Muscle layer of colon (tissue), 2 donors: ENCODE measurements around the gene GTF2A1.

ENCODE experiments used
- H3K27ac ChIP-seq: one replicate; pipeline ENCODE4 v1.7.0; 2013; ENCODE audit warnings: low read depth, mild to moderate bottlenecking, low read length, moderate library complexity
- H3K27me3 ChIP-seq, 2 donors: one replicate each; pipeline ENCODE4 v1.7.0; 2013; ENCODE audit warnings: low read length in 2 of 2, mild to moderate bottlenecking in 2 of 2; ENCODE audit not compliant: insufficient read depth in 2 of 2, control insufficient read depth in 1 of 2
- H3K36me3 ChIP-seq: one replicate; pipeline ENCODE4 v1.7.0; 2013; ENCODE audit warnings: mild to moderate bottlenecking, low read length; ENCODE audit not compliant: insufficient read depth
- H3K4me1 ChIP-seq: one replicate; pipeline ENCODE4 v1.7.0; 2013; ENCODE audit warnings: mild to moderate bottlenecking, low read length; ENCODE audit not compliant: insufficient read depth
- H3K4me3 ChIP-seq, 2 donors: one replicate each; pipeline ENCODE4 v1.7.0; 2013; ENCODE audit warnings: low read length in 2 of 2, low read depth in 1 of 2, mild to moderate bottlenecking in 1 of 2, moderate library complexity in 1 of 2
- H3K9ac ChIP-seq: one replicate; pipeline ENCODE4 v1.7.0; 2013; ENCODE audit warnings: low read length
- H3K9me3 ChIP-seq: one replicate; pipeline ENCODE4 v1.7.0; 2013; ENCODE audit warnings: mild to moderate bottlenecking, low read length
- donor health status: abdominal sarcoma.
- donor health status: Adenocarcinoma of cecum.

Gene GTF2A1

GRCh38 chr14:81205639-81206038 is 15.1 kb downstream of the GTF2A1 start:
- Histone ChIP-seq H3K4me3 (no peak overlapping the region), H3K9ac (no peak overlapping the region), H3K27me3 (no peaks in the 10 kb centered on the region), H3K36me3 (peaks cover 20% of the 10 kb centered on the region), H3K27ac (no peak overlapping the region), H3K4me1 (peaks cover 13% of the 10 kb centered on the region), H3K9me3 (no peaks in the 10 kb centered on the region)

- Histone ChIP-seq H3K9me3 (no peaks in the 10 kb centered on the region), H3K36me3 (peaks cover 37% of the 10 kb centered on the region), H3K9ac (no peak overlapping the region), H3K4me1 (no peaks in the 10 kb centered on the region), H3K4me3 (no peak overlapping the region), H3K27ac (no peak overlapping the region), H3K27me3 (no peaks in the 10 kb centered on the region)
These were observed 20.7 kb downstream of the GTF2A1 start for GRCh38 chr14:81200054-81200453.

GRCh38 chr14:81199084-81199483 is 21.7 kb downstream of the GTF2A1 start:
- Histone ChIP-seq H3K27me3 (no peaks in the 10 kb centered on the region), H3K36me3 (peaks cover 47% of the 10 kb centered on the region), H3K27ac (no peak overlapping the region), H3K4me3 (no peak overlapping the region), H3K9me3 (no peaks in the 10 kb centered on the region), H3K4me1 (no peaks in the 10 kb centered on the region), H3K9ac (no peak overlapping the region)

- Histone ChIP-seq H3K27me3 (no peaks in the 10 kb centered on the region), H3K4me3 (no peak overlapping the region), H3K27ac (no peak overlapping the region), H3K36me3 (peaks cover 48% of the 10 kb centered on the region), H3K4me1 (no peaks in the 10 kb centered on the region), H3K9ac (no peak overlapping the region), H3K9me3 (no peaks in the 10 kb centered on the region)
These were observed 22.1 kb downstream of the GTF2A1 start for GRCh38 chr14:81198651-81199050.

GRCh38 chr14:81193924-81194633 is 26.7 kb downstream of the GTF2A1 start:
- no peaks in the 10 kb centered on the region for H3K4me1 ChIP-seq
- H3K36me3 ChIP-seq = peaks cover 54% of the 10 kb centered on the region
- no peak overlapping the region for H3K9ac ChIP-seq
- no peak overlapping the region for H3K4me3 ChIP-seq
- no peaks in the 10 kb centered on the region for H3K27me3 ChIP-seq
- no peak overlapping the region for H3K27ac ChIP-seq
- no peaks in the 10 kb centered on the region for H3K9me3 ChIP-seq

GRCh38 chr14:81192594-81192993 is 28.2 kb downstream of the GTF2A1 start:
- Histone ChIP-seq H3K9me3 (no peaks in the 10 kb centered on the region), H3K27me3 (no peaks in the 10 kb centered on the region), H3K4me3 (no peak overlapping the region), H3K9ac (no peak overlapping the region), H3K36me3 (peaks cover 58% of the 10 kb centered on the region), H3K27ac (no peak overlapping the region), H3K4me1 (no peaks in the 10 kb centered on the region)

GRCh38 chr14:81187832-81188522 is 32.8 kb downstream of the GTF2A1 start:
- peaks cover 31% of the 10 kb centered on the region for H3K36me3 ChIP-seq

GRCh38 chr14:81179631-81180030 is 41.1 kb downstream of the GTF2A1 start:
- no peaks in the 10 kb centered on the region for H3K36me3 ChIP-seq
- H3K27ac ChIP-seq = no peak overlapping the region
- H3K4me3 ChIP-seq = no peak overlapping the region
- no peaks in the 10 kb centered on the region for H3K9me3 ChIP-seq
- H3K4me1 ChIP-seq = peaks cover 15% of the 10 kb centered on the region
- no peaks in the 10 kb centered on the region for H3K27me3 ChIP-seq
- H3K9ac ChIP-seq = no peak overlapping the region

More at GRCh38 chr14:81187832-81188522, 32.8 kb downstream of the GTF2A1 start:
- Histone ChIP-seq H3K9me3 (no peaks in the 10 kb centered on the region), H3K27ac (no peak overlapping the region), H3K4me3 (no peak overlapping the region), H3K4me1 (no peaks in the 10 kb centered on the region), H3K27me3 (no peaks in the 10 kb centered on the region), H3K9ac (no peak overlapping the region)

- Histone ChIP-seq H3K4me1 (peaks cover 15% of the 10 kb centered on the region), H3K9ac (no peak overlapping the region), H3K4me3 (peak overlapping the region in 1 of 2 donors; percentile 52), H3K36me3 (no peaks in the 10 kb centered on the region), H3K27me3 (no peaks in the 10 kb centered on the region), H3K9me3 (no peaks in the 10 kb centered on the region), H3K27ac (no peak overlapping the region)
These were observed 42.7 kb downstream of the GTF2A1 start for GRCh38 chr14:81178063-81178462.

- Histone ChIP-seq H3K4me1 (peaks cover 14% of the 10 kb centered on the region), H3K36me3 (no peaks in the 10 kb centered on the region), H3K9ac (peak overlapping the region; percentile 34), H3K27me3 (no peaks in the 10 kb centered on the region), H3K9me3 (no peaks in the 10 kb centered on the region), H3K27ac (no peak overlapping the region), H3K4me3 (peak overlapping the region in 1 of 2 donors; percentile 52)
These were observed 43.5 kb downstream of the GTF2A1 start for GRCh38 chr14:81177225-81177624.

GRCh38 chr14:81176241-81176640 is 44.5 kb downstream of the GTF2A1 start:
- H3K4me3 ChIP-seq = no peak overlapping the region
- H3K9ac ChIP-seq = no peak overlapping the region
- H3K27ac ChIP-seq = no peak overlapping the region
- H3K9me3 ChIP-seq = no peaks in the 10 kb centered on the region
- no peaks in the 10 kb centered on the region for H3K36me3 ChIP-seq
- no peaks in the 10 kb centered on the region for H3K27me3 ChIP-seq
- H3K4me1 ChIP-seq = peaks cover 7% of the 10 kb centered on the region

GRCh38 chr14:81172881-81173280 is 47.9 kb downstream of the GTF2A1 start:
- Histone ChIP-seq H3K4me3 (no peak overlapping the region), H3K9me3 (no peaks in the 10 kb centered on the region), H3K4me1 (peaks cover 7% of the 10 kb centered on the region), H3K27me3 (no peaks in the 10 kb centered on the region), H3K36me3 (no peaks in the 10 kb centered on the region), H3K9ac (no peak overlapping the region), H3K27ac (no peak overlapping the region)
